GM18873 (cell line): ENCODE results near the gene ARMH3.
"Not testable (repeated sequence)": the region's sequence is repeated elsewhere in the genome, so short reads cannot be mapped to it uniquely, and the experiment has no call there.

Source experiments
- ATAC-seq: cut with Tn5 transposase; IDR thresholded peaks from one replicate; pipeline ENCODE4 v1.9.1; 2021; ENCODE audit warnings: mild to moderate bottlenecking, moderate library complexity, moderate number of reproducible peaks; ENCODE audit not compliant: unreplicated experiment, low FRiP score

ARMH3 gene

GRCh38 chr10:101993221-101993620 is 62.8 kb downstream of the ARMH3 start:
- no peak for ATAC-seq

DNA sequence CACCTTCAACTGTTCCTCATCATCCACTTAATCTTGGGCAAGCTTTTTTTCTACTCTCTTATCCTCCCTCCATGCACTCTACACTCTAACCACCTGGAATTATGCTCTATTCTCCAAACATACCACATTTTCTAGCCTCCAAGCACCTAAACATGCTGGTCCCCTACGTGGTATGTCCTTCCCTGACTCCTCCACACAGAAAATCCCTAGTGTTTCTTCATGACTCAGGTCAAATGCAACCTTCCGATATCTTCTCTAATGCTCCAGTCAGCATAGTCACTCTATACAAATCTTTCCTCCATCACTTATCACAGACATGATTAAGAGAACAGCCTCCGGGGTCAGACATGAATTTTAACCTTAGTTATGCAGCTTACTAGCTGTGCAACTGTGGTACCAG is 68.8 kb downstream of the ARMH3 start:
- no peak for ATAC-seq

DNA sequence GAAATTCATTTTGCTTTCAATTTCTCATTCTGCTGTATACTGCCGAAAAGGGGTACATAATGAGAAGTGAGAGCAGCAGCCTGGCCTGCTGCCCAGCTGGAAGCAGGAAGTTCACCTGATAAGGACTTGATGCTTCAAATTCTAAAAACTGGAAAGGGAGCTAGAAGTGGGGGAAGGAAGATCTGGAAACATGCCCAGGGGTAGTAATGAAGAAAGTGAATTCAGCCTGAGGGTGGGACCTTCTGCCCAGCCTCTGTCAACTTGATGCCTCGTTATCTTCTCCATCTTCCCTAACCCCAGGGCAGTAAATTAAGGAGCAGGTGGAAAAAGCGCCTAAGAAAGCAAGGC is 69.4 kb downstream of the ARMH3 start:
- no peak for ATAC-seq

- ATAC-seq: not testable (repeated sequence)
Measured at GRCh38 chr10:101980677-101981076, 75.3 kb downstream of the ARMH3 start.

DNA sequence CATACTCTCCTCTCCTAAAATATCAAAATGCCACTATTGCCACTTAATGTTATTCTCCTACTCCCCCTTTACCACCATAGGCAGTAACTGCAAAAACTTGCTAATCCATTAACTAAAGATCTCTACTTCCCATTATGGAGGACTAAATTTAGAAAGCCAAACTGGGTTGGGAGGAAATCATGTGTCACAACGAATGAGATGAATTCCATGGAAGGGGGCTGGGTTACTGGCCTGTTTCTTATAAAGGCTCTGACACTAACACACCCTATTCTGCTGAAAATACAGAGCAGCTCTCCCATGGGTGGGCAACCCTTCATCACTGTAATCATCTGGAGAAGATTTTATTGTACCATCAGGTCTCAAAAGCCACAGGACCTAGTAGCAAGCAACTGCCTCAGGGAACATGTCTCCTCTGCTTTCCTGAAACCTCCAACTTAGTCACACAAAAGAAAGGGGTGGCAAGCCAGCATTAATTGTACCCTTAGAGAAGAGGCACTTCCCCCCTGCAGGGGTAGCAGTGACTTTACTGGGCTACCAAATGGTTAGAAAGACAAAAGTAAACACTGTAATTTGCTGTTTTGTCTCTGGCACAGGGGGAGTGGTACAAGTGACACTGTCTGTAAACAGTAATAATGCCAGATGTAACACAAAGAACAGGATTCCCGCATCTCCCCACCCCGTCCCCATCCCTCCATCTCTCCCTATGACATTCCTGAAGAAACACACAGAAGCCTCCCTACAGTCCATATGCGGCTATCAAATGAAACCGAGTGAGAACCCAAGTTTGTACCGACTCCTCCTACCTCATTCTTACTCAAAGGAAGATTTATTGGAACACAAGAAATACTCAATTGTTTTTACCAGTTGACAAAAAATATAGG is 81.6 kb downstream of the ARMH3 start:
- ATAC-seq: no peak

- no peak for ATAC-seq
Measured at GRCh38 chr10:101972761-101973160, 83.2 kb downstream of the ARMH3 start.

DNA sequence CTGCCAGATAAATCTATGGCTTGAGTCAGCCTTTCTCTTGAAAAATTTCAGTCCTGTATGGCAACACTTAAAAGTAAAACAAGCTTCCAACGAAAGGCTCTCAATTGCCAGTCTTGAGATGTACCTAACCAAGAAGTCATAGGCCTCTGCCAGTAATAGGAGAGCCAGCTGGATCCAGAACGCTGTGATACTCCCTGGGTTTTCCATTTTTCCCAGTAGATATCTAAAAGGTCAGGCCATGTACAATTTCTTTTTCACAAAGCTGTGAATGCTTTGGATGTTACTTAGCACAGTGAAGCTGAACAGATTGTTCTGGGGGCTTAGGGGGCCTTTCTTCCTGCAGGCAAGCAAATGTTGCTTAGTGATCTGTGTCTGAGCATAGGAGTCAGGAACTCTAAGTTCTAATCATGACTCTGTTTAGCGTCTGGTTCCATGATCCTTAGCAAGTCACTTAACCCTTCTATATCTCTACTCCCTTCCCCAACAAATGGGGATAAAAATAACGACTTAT is 86.5 kb downstream of the ARMH3 start:
- ATAC-seq: no peak

DNA sequence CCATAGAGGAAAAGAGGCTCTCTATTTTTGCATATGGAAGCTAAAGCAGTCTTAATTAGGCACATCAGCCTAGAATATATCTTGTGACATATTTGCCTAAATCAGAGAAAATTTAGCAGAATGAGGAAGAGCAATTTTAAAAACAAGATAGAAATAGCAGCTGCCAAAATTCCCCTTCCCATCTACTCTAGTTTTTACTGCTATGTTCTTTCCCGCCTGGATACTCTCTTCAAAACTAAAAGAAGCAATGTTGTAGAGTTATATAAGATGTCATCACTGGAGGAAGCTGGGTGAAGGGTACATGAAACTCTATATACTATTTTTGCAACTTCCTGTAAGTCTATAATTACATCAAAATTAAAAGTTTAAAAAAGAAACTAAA is 87.0 kb downstream of the ARMH3 start:
- peak; percentile 44 for ATAC-seq

- no peak for ATAC-seq
Measured at GRCh38 chr10:101968286-101968939, 87.6 kb downstream of the ARMH3 start.

DNA sequence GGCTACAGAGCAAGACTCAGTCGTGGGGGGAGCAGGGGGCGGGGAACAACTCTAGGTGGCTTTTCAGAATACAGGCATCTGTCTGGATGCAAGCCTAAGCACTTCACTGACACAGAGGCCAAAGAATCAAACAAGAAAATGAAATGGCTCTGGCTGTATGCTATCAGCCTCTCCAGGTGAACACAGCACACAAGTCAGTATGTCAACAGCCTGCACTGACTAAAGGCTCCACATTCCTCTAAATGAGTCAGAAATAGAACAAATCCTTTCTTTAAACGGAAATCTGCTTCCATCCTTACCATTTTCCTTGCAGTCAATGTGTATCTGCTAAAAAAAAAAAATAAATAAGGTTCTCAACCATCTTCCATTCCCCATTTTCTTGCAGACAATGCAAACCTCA is 88.3 kb downstream of the ARMH3 start:
- no peak for ATAC-seq

GRCh38 chr10:101967119-101967518 is 88.9 kb downstream of the ARMH3 start:
- no peak for ATAC-seq

DNA sequence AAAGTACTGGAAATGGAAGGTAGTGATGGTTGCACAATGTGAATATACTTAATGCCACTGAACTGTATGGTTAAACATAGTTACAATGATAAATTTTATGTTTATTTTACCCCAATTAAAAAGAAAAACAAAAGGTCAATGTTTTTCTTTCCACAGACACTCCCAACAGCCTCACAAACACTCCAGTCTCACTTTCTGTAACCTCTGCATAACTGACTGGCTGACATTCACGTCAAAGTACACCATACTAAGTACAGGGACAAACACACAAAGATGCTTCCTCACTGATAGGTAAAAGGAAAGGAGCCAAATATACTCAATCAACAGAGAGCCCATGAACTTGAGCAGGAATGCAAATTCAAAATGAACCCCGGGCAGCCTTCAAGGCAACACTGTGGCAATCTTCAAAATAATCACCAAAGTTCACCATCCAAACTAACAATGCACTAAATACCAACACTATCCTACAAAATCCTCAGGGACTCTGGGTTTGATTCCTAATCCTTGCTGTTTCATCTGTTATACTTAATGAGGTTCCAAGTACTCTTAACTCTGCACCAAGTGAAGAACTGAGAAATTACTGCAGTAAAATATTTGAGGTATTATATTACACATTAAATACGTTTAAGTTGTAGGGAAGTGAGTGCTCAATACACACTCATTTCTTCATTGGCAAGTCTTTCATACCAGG is 90.8 kb downstream of the ARMH3 start:
- no peak for ATAC-seq

GRCh38 chr10:101961591-101962498 is 94.1 kb downstream of the ARMH3 start:
- ATAC-seq: no peak

DNA sequence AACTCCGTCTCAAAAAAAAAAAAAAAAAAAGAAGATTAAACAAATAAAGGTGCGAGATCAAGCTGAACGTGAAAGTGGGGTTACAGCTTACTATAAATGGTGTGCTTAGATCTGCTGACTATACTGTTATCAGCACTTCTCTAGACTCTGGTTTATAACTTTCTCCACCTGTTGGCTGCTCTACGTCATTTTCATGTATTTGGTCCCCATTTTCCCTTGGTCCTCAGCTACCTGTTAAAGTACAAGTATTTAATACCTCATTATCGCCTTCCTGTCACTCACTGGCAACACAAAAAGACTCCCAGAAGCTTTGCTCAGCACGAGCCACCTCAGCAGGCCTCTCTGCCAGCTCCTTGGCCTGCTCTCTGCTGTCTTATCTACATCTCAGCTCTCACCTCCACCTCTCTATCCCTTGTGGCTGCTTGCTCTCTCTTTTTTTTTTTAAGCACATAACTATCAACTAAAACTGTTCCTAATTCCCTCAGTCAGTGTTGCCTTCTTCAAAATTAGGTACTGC is 95.0 kb downstream of the ARMH3 start:
- no peak for ATAC-seq

DNA sequence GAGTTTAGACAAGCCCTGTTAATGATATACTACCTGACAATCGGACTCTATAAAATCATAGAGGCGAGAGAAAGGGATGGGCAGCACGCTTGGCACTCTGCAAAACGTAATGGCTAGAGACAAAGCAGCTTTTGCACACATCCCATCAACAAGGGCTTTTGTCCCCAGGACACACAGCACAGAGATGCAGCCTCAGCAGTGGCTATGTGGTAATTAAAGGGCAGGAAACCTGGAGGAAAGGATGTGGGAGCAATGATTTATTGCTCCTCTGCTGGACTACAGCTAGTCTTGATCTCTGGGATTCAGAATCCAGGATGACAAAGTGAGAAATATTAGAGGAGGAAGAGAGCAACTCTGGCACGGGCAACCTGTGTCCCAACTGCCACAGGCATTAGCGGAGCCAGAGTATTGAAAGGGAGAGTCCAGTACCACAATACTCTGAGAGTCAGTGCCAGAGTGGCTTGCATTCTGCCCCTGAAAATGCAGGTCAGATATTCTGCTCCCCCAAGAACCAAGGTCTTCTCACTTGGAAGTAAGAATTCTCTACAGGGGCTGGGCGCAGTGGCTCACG is 96.5 kb downstream of the ARMH3 start:
- ATAC-seq: no peak

DNA sequence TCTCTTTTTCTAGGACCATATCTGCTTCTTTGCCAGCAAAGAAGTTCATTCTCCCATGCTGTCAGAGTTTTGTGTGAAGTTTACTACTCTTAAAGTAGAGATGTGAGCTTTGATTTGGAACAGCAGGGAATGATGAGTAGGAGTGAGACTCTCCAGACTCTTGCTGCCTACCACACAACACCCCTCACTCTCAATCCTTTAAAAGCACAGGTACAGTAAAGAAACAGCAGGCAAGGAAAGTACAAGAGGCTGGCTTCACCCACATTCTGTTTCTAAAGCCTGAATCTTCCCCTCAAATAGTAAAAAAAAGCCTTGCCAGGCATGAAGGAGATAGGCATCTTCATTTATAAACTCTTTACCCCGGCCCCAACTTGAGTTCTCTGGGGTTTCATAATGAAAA is 97.3 kb downstream of the ARMH3 start:
- no peak for ATAC-seq

DNA sequence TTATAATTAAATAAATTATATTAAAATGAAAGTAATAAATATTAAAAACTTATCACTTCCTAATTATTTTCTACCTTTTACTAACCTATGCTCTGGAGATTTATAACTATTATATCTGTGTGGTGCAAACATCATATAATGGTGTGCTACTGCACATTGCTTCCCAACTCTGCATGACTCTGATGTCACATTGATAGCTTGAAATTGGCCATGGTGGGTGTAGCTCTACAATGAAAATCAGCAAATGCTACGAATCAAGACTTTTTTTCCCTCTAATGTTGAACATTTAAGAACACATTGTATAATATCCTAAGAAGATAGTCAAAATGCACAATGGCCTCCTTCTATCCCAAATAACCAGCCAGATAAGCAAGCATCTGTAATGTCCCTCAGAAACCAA is 99.1 kb downstream of the ARMH3 start:
- ATAC-seq: no peak

- no peak for ATAC-seq
Measured at GRCh38 chr10:101956117-101956516, 99.9 kb downstream of the ARMH3 start.

DNA sequence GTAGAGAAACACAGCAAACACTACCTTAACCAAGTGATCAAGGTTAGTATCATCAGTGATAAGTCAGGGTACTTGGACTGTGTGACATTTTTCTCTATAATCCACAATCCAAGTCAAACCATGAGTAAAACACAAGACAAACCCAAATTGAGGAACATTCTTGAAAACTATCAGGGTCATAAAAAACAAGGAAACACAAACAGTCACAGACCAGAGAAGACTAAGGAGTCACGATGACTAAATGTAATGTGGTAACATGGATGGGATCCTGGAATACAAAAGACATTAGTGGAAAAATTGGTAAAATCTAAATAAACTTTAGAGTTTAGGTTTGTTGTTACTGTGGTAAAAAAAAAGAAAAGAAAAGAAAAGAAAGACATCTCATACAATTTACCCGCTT is 103.8 kb downstream of the ARMH3 start:
- ATAC-seq: no peak

- ATAC-seq: no peak
Measured at GRCh38 chr10:101950213-101950612, 105.8 kb downstream of the ARMH3 start.
